Fibroblast of the aortic adventitia (primary cell): ENCODE results near the gene DOCK2. TPM values are rescaled to one million over a fixed set of nuclear protein-coding genes. Genes with fewer than 3 reads are reported as not detected.

Source experiments
- DNase-seq: peaks from one replicate; pipeline ENCODE4 v3.0.0-alpha.2; 2010; ENCODE audit warnings: low read depth
- H3K4me3 ChIP-seq: 2 replicates; pipeline ENCODE4 v1.5.1; 2011; ENCODE audit warnings: low read depth, mild to moderate bottlenecking, control low read depth, low read length, moderate library complexity
- total RNA-seq: library from RNA; depleted of rRNA; stranded (reverse); fragments of >200 nt; gene quantifications from 2 replicates; pipeline ENCODE4 v1.2.3, GENCODE V29; 2012; ENCODE audit warnings: low replicate concordance
- TF ChIP-seq, protein P1 (sequence below): IDR thresholded peaks from 2 replicates; pipeline ENCODE4 v1.5.1; 2011; ENCODE audit warnings: mild to moderate bottlenecking, low read length, control low read depth, inconsistent platforms; ENCODE audit not compliant: insufficient read depth

Gene DOCK2
- total RNA-seq, 1 donor = 4.6 TPM

DNA sequence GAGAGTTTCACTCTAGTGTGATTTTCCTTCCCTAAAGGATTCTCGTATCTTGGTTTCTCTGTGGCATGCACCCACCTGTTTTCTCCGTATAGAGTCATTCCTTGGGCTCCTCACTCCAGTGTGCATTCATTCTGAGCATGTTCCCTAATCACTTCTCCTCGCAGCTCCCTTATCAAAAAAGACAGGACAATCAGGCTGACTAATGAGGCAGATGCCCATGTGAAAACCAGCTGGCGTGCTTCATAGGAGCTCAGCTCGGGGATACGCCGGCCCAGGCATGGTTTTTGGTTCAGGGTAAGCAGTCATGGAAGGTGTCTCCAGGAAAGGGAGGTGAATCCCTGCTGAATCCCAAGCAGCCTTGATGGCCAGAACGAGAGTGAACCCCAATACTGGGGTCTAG is 384.4 kb downstream of the DOCK2 start:
- H3K4me3 ChIP-seq = no peak overlapping the region
- no peak for DNase-seq
- TF ChIP-seq, protein P1, sequence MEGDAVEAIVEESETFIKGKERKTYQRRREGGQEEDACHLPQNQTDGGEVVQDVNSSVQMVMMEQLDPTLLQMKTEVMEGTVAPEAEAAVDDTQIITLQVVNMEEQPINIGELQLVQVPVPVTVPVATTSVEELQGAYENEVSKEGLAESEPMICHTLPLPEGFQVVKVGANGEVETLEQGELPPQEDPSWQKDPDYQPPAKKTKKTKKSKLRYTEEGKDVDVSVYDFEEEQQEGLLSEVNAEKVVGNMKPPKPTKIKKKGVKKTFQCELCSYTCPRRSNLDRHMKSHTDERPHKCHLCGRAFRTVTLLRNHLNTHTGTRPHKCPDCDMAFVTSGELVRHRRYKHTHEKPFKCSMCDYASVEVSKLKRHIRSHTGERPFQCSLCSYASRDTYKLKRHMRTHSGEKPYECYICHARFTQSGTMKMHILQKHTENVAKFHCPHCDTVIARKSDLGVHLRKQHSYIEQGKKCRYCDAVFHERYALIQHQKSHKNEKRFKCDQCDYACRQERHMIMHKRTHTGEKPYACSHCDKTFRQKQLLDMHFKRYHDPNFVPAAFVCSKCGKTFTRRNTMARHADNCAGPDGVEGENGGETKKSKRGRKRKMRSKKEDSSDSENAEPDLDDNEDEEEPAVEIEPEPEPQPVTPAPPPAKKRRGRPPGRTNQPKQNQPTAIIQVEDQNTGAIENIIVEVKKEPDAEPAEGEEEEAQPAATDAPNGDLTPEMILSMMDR = no peak

DNA sequence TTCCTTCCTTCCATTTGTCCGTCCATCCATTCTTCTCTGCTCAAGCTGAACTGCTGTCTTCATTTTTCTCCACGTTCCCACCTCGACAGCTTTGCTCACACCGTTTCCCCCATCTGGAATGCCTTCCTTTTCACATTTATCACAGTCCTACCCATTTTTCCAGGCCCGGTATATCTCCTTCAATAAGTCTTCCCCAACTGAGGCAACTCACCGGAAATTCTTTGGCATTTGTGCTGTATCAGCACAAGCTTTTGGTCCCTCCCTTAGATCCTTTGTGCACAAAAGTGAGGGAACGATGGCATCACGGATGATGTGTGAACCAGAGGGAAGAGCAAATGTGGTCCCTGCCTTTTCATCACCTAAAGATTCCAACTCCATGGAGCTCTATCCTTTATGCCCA is 388.8 kb downstream of the DOCK2 start:
- H3K4me3 ChIP-seq = no peak overlapping the region
- DNase-seq = no peak
- TF ChIP-seq, protein P1 = no peak

DNA sequence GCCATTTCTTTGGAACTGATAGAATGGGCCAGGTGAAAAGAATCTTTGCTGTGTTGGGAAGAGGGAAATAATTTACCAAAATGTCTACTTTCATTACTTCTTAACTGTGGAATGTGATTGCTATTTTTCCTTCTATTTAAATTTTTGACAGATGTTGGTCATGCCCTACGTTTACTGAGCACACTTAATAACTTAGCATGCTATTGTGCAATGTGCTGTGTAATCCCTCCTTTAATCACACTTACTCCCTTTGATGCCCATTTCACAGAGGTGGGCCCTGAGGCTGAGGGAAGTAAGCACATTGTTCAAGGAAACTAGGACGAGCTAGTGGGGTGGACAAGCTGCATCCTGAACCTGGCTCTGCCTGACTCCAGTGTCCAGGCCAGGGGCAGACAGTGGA is 391.0 kb downstream of the DOCK2 start:
- no peak overlapping the region for H3K4me3 ChIP-seq
- no peak for DNase-seq
- TF ChIP-seq, protein P1 = no peak

DNA sequence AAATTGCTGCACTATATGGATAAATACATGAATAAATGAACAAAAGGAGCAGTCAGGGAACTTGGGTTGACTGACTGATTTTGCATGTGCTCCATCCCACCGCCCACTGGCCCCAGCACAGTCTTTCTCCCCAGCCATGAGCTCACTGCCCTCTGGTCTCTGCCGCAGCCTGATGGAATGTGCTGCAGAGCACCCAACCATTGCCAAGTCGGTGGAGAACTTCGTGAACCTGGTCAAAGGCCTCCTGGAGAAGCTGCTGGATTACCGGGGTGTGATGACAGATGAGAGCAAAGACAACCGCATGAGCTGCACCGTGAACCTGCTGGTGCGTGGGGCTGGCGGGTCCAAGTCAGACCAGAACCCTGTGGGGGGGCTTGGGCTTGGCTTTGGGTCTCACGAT is 397.2 kb downstream of the DOCK2 start:
- TF ChIP-seq, protein P1 = no peak
- DNase-seq = no peak

DNA sequence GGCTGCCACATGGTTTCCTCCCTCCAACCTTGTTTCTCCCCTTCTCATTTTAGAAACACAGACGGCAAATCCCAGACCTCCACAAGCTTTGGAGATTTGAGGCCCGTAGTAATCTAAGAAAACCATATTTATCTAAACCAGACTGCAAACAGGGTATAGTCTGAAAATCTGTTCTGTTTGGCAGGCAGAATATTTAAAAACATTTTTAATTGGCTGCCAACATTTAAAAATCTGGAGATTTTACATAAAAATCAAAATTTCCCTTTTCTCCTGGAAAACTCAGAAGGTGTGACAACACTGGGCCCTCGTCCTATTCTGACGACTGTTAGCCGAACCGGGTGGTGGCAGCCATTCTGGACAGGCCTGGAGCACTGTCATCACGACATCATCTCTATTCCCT is 401.2 kb downstream of the DOCK2 start:
- H3K4me3 ChIP-seq = no peak overlapping the region
- TF ChIP-seq, protein P1 = no peak
- no peak for DNase-seq

More for the DNA sequence above, 397.2 kb downstream of the DOCK2 start:
- H3K4me3 ChIP-seq = no peak overlapping the region

DNA sequence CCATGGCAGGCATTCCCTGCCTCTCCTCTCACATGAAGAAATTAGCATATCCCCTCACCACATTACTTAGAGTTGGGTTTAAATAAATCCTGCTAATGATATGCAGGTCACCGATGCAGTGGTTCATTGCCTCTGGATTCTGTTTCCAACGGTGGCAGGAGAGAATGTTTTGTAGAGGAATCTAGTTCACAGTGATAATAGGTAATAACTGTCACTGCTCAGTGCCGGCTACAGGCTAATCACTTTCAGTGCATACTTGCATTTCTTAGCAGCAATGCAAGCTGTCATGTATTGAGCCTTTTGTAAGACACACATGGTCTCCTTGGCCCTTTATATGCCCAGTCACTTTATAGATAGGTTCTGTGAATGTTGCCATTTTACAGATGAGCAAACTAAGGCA is 402.8 kb downstream of the DOCK2 start:
- no peak for DNase-seq
- no peak overlapping the region for H3K4me3 ChIP-seq
- TF ChIP-seq, protein P1 = no peak

DNA sequence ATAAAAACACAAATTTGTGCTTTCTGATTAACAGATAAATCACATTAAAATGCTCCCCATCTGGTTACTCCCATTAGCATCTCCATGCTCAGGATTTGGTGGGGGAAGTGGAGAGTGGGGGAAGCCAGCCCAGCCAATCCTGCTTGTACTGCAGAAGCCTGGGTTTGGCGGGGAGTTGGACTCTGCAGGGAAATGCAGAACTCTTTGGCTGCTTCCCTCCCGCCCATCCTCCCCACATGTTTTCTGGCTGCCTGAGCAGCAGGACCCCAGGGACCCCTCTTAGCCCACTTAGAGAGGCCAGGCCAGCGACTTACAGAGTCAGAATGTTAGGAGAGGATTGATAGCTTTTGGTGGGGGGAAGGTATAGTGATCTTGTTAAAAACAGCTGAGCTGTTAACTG is 409.2 kb downstream of the DOCK2 start:
- H3K4me3 ChIP-seq = no peak overlapping the region
- no peak for DNase-seq
- TF ChIP-seq, protein P1 = no peak
